ENCODE results near the gene ANXA2. TPM values are rescaled to one million over a fixed set of nuclear protein-coding genes. Genes with fewer than 3 reads are reported as not detected.

ANXA2 gene
- total RNA-seq, 2 donors from 2014 or later, result 265 to 341 TPM

DNA sequence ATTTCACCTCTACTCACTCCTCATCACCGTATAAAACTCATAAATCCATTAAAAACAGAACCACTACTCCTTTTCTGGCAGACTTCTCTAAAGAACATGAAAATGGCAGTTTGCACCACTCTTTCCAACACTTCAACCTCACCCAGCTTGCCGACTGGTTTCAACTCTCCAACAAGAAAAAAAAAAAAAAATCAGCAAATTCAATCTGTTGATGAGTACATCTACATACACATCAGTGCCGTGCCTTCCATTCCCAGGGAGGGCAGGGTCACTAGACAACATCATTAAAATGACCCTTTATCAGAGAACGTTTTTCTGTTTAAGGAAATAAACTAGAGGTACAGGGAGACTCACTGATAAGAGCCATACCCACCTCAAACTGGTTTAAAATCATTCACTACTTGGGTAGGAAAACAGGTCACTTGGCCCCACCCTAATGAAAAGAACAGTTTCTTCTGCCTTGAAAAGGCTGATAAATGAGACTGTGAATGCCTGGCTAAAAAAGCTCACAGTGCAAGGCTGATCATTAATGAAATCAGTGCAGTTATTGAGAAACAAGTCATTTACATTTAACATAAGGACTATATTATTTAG is 6.0 kb downstream of the ANXA2 start:
- H3K27ac ChIP-seq, result peak overlapping the region; percentile 6 to 98 (median 96)
- H3K9me3 ChIP-seq, result no peaks in the 10 kb centered on the region
- 27 to 35% methylated on average over 4 of the region's 4 CpGs for WGBS, 2 donors
- DNase-seq, result no peak
- ATAC-seq, result no peak
- TF ChIP-seq POLR2A (IDR thresholded peaks at IDR 0.05), result no peak
- TF ChIP-seq, protein P1, sequence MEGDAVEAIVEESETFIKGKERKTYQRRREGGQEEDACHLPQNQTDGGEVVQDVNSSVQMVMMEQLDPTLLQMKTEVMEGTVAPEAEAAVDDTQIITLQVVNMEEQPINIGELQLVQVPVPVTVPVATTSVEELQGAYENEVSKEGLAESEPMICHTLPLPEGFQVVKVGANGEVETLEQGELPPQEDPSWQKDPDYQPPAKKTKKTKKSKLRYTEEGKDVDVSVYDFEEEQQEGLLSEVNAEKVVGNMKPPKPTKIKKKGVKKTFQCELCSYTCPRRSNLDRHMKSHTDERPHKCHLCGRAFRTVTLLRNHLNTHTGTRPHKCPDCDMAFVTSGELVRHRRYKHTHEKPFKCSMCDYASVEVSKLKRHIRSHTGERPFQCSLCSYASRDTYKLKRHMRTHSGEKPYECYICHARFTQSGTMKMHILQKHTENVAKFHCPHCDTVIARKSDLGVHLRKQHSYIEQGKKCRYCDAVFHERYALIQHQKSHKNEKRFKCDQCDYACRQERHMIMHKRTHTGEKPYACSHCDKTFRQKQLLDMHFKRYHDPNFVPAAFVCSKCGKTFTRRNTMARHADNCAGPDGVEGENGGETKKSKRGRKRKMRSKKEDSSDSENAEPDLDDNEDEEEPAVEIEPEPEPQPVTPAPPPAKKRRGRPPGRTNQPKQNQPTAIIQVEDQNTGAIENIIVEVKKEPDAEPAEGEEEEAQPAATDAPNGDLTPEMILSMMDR (IDR thresholded peaks at IDR 0.05), result no peak
- H3K36me3 ChIP-seq (replicated peaks in 1 of 2; ENCODE audit: insufficient read depth in 1 of 2, low read depth in 2 of 2), result no peaks in the 10 kb centered on the region
- H3K4me1 ChIP-seq, result peaks cover 75% of the 10 kb centered on the region
- no peaks in the 10 kb centered on the region for H3K27me3 ChIP-seq
- no peak overlapping the region for H3K4me3 ChIP-seq
- intact Hi-C loops (cut with DNase I), result no loop called here

DNA sequence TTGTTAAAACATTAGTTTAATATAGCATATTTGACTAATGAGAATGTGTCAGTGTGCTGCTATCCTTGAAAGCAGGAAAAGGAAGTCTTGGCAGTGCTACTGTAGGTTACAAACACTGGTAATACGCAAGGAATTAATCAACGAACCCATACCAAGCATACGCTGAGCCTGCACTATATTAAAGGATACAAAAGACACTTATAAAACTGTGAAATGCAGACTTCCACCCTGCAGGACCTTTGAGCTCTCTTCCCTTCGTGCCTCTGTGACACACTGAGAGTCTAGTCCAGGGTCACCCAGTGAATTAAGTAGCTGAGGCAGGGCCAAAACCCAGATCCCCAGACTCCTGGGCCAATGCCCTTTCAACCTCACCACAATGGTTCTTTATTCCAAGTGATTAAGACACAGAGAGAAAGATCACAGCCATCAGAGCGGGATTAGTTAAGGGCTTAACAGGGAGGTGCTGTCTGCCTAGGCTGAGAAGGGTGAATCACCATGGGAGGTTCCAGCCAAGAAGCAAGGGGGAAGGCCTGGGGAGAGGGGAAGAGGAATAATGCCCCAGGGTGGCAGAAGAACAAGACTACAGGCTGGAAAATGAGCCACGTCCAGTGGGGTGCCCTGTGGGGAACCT is 6.8 kb downstream of the ANXA2 start:
- peak in 3 of 4 donors; percentile 15 to 48 (median 19) for DNase-seq
- TF ChIP-seq, protein P1 (IDR thresholded peaks at IDR 0.05), result no peak
- no peak for TF ChIP-seq POLR2A (IDR thresholded peaks at IDR 0.05)
- H3K36me3 ChIP-seq (replicated peaks in 1 of 2; ENCODE audit: insufficient read depth in 1 of 2, low read depth in 2 of 2), result no peaks in the 10 kb centered on the region
- peak; percentile 8 for ATAC-seq
- H3K9me3 ChIP-seq, result no peaks in the 10 kb centered on the region
- 60 to 61% methylated on average over 6 of the region's 6 CpGs for WGBS, 2 donors
- peaks cover 68% of the 10 kb centered on the region for H3K4me1 ChIP-seq
- H3K27ac ChIP-seq, result peak overlapping the region; percentile 6 to 98 (median 96)
- no peak overlapping the region for H3K4me3 ChIP-seq
- intact Hi-C loops (cut with DNase I), result no loop called here
- no peaks in the 10 kb centered on the region for H3K27me3 ChIP-seq

DNA sequence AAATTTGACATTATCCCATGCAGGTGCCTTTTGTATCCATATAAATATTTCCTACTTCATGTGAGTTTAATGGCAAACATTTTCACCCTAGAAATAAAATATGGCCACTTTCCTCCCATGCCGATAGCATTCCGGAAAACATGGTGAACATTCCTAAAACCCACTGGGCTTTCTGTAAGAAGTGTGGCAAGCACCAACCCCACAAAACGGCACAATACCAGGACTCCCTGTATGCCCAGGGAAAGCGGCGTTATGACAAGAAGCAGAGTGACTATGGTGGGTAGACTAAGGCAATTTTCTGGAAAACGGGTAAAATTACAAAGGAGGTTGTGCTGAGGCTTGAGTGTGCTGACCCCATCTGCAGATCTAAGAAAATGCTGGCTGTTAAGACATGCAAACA is 7.6 kb downstream of the ANXA2 start:
- TF ChIP-seq POLR2A (IDR thresholded peaks at IDR 0.05), result no peak
- TF ChIP-seq, protein P1 (IDR thresholded peaks at IDR 0.05), result no peak
- Histone ChIP-seq H3K36me3 (replicated peaks in 1 of 2; ENCODE audit: insufficient read depth in 1 of 2, low read depth in 2 of 2) (no peaks in the 10 kb centered on the region), H3K4me1 (peaks cover 62% of the 10 kb centered on the region), H3K4me3 (no peak overlapping the region), H3K9me3 (no peaks in the 10 kb centered on the region), H3K27me3 (no peaks in the 10 kb centered on the region), H3K27ac (peak overlapping the region; percentile 42 to 98 (median 96))
- no peak for ATAC-seq
- intact Hi-C loops (cut with DNase I), result no loop called here
- DNase-seq, result no peak
- 66 to 81% methylated on average over 6 of the region's 6 CpGs for WGBS, 2 donors

DNA sequence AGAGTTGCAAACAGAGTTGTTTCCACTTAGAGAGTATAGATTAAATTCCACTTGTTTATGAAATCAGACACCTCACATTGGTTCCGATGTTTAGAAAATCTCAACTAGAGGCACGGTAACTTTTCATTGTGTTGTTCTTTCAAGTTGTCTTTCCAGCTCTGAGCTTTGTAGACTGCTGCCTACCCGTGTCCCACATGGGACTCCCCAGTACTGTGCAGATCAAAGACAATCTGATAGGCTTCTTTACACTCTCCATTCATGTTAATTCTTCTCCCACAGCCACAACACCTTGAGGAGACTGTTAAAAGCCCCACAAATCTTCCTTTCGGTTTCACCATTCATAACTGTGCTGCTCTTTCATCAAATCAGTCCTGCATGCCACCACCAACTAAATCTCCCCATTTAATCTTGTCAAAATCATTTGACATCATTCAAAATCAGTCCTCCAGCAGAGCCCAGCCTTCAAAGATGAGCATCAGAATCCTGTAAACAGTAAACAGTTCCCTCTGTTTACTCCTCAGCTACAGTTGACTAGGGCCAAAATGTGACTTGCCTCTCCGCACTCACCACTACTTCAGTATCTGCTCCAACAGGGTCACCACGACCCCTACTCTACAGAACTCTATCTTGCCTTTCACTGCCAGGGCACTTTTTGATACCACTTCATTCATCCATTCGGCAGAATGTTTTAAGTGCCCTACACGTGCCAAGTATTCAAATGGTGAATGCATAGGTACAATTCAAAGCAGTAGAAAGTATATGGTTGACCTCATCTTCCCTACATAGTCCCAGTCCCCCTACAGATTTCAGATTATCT is 8.3 kb downstream of the ANXA2 start:
- Histone ChIP-seq H3K36me3 (replicated peaks in 1 of 2; ENCODE audit: insufficient read depth in 1 of 2, low read depth in 2 of 2) (no peaks in the 10 kb centered on the region), H3K27ac (peak overlapping the region in 3 of 4 donors; percentile 44 to 98 (median 50)), H3K4me1 (peaks cover 57% of the 10 kb centered on the region), H3K9me3 (no peaks in the 10 kb centered on the region), H3K27me3 (no peaks in the 10 kb centered on the region), H3K4me3 (no peak overlapping the region)
- ATAC-seq, result no peak
- no peak for TF ChIP-seq POLR2A (IDR thresholded peaks at IDR 0.05)
- TF ChIP-seq, protein P1 (IDR thresholded peaks at IDR 0.05), result no peak
- DNase-seq, result no peak
- intact Hi-C loops (cut with DNase I), result no loop called here
- WGBS, 2 donors, result 49 to 56% methylated on average over 8 of the region's 8 CpGs
